ENCODE measurements around the gene PAPSS2. TPM values are rescaled to one million over a fixed set of nuclear protein-coding genes. Genes with fewer than 3 reads are reported as not detected.

Gene PAPSS2
- total RNA-seq, 1 donor from 2014 or later: 7.3 TPM

DNA sequence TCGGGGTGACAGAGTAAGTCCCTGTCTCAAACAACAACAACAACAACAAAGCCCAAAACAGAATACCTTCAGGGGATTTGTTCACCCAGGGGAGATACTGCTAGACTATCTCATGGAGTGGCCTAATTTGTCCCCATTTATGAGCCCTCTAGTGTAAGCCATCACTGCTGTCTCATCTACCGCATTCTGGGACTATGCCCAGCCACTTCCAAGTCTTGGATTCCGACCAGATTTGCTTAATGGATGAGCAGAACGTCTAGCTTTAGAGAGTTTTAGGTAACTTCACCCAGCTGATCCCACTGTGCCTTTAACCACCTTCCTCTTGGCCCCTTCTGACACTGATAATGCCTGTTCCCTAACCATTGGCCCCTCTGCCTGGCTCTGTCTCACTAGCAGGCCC, 47.1 kb downstream of the PAPSS2 start:
- no peaks in the 10 kb centered on the region for H3K27me3 Mint-ChIP-seq
- no peaks in the 10 kb centered on the region for H3K9me3 Mint-ChIP-seq (ENCODE audit: low read depth)
- H3K4me1 Mint-ChIP-seq (ENCODE audit: low read depth): peaks cover 2% of the 10 kb centered on the region
- TF ChIP-seq, protein P1, sequence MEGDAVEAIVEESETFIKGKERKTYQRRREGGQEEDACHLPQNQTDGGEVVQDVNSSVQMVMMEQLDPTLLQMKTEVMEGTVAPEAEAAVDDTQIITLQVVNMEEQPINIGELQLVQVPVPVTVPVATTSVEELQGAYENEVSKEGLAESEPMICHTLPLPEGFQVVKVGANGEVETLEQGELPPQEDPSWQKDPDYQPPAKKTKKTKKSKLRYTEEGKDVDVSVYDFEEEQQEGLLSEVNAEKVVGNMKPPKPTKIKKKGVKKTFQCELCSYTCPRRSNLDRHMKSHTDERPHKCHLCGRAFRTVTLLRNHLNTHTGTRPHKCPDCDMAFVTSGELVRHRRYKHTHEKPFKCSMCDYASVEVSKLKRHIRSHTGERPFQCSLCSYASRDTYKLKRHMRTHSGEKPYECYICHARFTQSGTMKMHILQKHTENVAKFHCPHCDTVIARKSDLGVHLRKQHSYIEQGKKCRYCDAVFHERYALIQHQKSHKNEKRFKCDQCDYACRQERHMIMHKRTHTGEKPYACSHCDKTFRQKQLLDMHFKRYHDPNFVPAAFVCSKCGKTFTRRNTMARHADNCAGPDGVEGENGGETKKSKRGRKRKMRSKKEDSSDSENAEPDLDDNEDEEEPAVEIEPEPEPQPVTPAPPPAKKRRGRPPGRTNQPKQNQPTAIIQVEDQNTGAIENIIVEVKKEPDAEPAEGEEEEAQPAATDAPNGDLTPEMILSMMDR (IDR thresholded peaks at IDR 0.05; ENCODE audit: unreplicated experiment): no peak
- no peak overlapping the region for H3K27ac Mint-ChIP-seq
- H3K36me3 Mint-ChIP-seq (ENCODE audit: insufficient read depth): no peaks in the 10 kb centered on the region
- no peak overlapping the region for H3K4me3 Mint-ChIP-seq (ENCODE audit: low read depth)
- DNase-seq (ENCODE audit: low spot score, unreplicated experiment): no peak

DNA sequence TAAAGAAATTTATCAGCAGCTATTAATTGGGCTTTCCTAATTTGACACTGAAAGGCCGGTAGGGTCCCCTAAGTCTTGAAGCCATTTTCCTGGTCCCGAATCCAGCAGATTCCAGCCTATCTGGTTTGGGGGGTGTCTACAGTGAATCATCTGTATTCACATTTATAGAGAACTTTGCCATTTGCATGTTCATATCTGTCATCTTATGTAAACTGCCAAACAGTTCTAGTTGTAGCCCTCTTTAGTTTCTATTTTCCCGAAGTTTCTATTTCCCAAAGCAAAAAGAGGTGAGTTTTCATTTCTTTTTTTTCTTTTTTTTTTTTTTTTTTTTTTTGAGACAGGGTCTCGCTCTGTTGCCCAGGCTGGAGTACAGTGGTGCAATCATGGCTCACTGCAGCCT, 47.6 kb downstream of the PAPSS2 start:
- Mint-ChIP-seq H3K27ac (no peak overlapping the region), H3K9me3 (ENCODE audit: low read depth) (no peaks in the 10 kb centered on the region), H3K27me3 (no peaks in the 10 kb centered on the region), H3K4me1 (ENCODE audit: low read depth) (peaks cover 2% of the 10 kb centered on the region), H3K4me3 (ENCODE audit: low read depth) (no peak overlapping the region), H3K36me3 (ENCODE audit: insufficient read depth) (no peaks in the 10 kb centered on the region)
- TF ChIP-seq, protein P1 (IDR thresholded peaks at IDR 0.05; ENCODE audit: unreplicated experiment): no peak
- no peak for DNase-seq (ENCODE audit: low spot score, unreplicated experiment)

DNA sequence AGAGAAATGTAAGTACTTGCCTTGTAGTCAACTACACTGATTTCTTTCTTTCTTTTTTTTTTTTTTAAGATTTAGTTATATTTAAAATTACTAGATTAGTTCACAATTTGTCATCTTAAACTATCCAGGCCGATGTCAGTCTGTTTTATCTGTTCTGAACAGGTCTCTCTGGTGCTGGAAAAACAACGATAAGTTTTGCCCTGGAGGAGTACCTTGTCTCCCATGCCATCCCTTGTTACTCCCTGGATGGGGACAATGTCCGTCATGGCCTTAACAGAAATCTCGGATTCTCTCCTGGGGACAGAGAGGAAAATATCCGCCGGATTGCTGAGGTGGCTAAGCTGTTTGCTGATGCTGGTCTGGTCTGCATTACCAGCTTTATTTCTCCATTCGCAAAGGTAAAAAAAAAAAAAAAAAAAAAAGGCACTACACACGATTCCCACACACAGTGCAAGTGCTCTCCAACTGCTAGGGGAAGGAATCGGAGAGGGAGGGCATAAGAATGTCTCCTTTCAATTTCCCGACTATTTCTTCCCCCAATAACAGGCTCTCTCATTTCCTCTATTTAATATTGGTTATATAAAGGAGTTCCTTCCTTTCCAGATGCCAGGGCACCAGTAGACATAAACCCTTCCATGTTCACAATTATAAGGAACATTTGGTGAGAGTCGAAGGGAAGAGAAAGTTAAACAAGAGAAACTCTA, 53.4 kb downstream of the PAPSS2 start:
- H3K9me3 Mint-ChIP-seq (ENCODE audit: low read depth): no peaks in the 10 kb centered on the region
- H3K4me1 Mint-ChIP-seq (ENCODE audit: low read depth): peaks cover 17% of the 10 kb centered on the region
- no peaks in the 10 kb centered on the region for H3K36me3 Mint-ChIP-seq (ENCODE audit: insufficient read depth)
- no peak for DNase-seq (ENCODE audit: low spot score, unreplicated experiment)
- H3K27me3 Mint-ChIP-seq: no peaks in the 10 kb centered on the region
- TF ChIP-seq, protein P1 (IDR thresholded peaks at IDR 0.05; ENCODE audit: unreplicated experiment): no peak
- H3K27ac Mint-ChIP-seq: peak overlapping the region; percentile 25
- no peak overlapping the region for H3K4me3 Mint-ChIP-seq (ENCODE audit: low read depth)

DNA sequence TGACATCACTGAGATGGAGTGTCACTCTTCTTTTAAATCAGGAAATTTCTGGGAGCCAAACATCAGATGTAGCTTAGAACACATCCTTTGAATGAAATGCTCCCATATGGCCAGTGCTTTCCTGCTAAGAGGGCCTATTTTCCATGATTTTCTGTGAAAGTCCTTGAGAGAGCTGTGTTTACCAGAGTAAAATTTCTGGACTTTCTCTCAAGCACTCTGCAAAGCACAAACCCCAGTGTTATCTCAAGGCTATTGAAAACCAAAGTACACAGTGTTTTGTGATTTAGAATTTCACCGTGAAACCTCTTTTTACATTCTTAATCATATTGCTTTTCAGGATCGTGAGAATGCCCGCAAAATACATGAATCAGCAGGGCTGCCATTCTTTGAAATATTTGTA, 54.0 kb downstream of the PAPSS2 start:
- Mint-ChIP-seq H3K9me3 (ENCODE audit: low read depth) (no peaks in the 10 kb centered on the region), H3K27ac (no peak overlapping the region), H3K27me3 (no peaks in the 10 kb centered on the region), H3K4me3 (ENCODE audit: low read depth) (no peak overlapping the region), H3K4me1 (ENCODE audit: low read depth) (peaks cover 17% of the 10 kb centered on the region), H3K36me3 (ENCODE audit: insufficient read depth) (no peaks in the 10 kb centered on the region)
- TF ChIP-seq, protein P1 (IDR thresholded peaks at IDR 0.05; ENCODE audit: unreplicated experiment): no peak
- DNase-seq (ENCODE audit: low spot score, unreplicated experiment): no peak

DNA sequence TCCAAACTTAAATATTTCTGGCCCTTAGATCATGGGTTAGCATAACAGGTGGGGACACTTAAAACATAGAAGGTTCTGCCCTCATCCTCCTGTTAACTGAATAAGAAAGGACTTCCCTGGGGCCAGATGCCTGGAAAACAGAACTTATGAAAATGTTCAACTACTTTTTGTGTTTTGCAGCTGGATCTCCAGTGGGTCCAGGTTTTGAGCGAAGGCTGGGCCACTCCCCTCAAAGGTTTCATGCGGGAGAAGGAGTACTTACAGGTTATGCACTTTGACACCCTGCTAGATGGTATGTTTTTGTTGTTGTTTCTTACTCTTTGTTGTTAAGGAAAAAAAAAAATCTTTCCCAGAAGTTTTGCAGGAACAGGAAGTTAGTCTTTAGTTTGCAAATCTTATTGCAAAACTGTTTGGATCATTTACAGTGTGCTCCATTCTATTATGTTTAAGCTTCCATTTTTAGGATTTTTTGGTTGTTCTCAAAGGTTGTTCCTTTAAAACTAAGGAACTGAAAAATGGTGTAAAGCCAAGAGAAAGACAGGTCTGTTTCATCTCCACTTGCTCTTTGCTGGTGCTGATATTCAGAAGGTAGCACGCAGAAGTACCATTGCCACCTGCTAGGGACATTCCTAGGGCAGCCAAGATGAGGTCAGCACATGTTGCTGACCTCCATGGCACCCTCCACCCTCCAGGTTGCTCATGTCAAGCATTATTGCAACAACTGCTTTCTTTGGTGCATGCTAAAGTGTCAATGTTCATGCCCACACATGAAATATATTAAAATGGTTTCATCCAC, 56.1 kb downstream of the PAPSS2 start:
- Mint-ChIP-seq H3K9me3 (ENCODE audit: low read depth) (no peaks in the 10 kb centered on the region), H3K36me3 (ENCODE audit: insufficient read depth) (no peaks in the 10 kb centered on the region), H3K4me1 (ENCODE audit: low read depth) (peaks cover 17% of the 10 kb centered on the region), H3K4me3 (ENCODE audit: low read depth) (no peak overlapping the region), H3K27ac (no peak overlapping the region), H3K27me3 (no peaks in the 10 kb centered on the region)
- TF ChIP-seq, protein P1 (IDR thresholded peaks at IDR 0.05; ENCODE audit: unreplicated experiment): no peak
- DNase-seq (ENCODE audit: low spot score, unreplicated experiment): no peak
